ENCODE data around the gene SEC11C.

Gene SEC11C

GRCh38 chr18:59159265-59159664 is 19.6 kb downstream of the SEC11C start:
- no peak for DNase-seq
- no peaks in the 10 kb centered on the region for H3K4me1 ChIP-seq
- H3K27me3 ChIP-seq: no peaks in the 10 kb centered on the region
- intact Hi-C loops (cut with DNase I; ENCODE audit: low total_unique reads): no loop called here
- no peaks in the 10 kb centered on the region for H3K9me3 ChIP-seq
- peaks cover 15 to 40% (median 18%) of the 10 kb centered on the region in 3 donors for H3K36me3 ChIP-seq
- TF ChIP-seq CTCF (IDR thresholded peaks at IDR 0.05): no peak
- H3K4me3 ChIP-seq: no peak overlapping the region
- H3K27ac ChIP-seq: no peak overlapping the region

GRCh38 chr18:59159986-59160385 is 20.3 kb downstream of the SEC11C start:
- no peak for DNase-seq
- Histone ChIP-seq H3K4me3 (no peak overlapping the region), H3K36me3 (peaks cover 9 to 35% (median 18%) of the 10 kb centered on the region in 3 donors), H3K27ac (no peak overlapping the region), H3K27me3 (no peaks in the 10 kb centered on the region), H3K4me1 (no peaks in the 10 kb centered on the region), H3K9me3 (no peaks in the 10 kb centered on the region)
- no peak for TF ChIP-seq CTCF (IDR thresholded peaks at IDR 0.05)
- intact Hi-C loops (cut with DNase I; ENCODE audit: low total_unique reads): no loop called here

- Histone ChIP-seq H3K36me3 (no peaks in the 10 kb centered on the region), H3K4me1 (no peaks in the 10 kb centered on the region), H3K27ac (no peak overlapping the region), H3K9me3 (peaks cover 0 to 8% (median 0%) of the 10 kb centered on the region in 3 donors), H3K27me3 (no peaks in the 10 kb centered on the region), H3K4me3 (no peak overlapping the region)
- no peak for DNase-seq
- no peak for TF ChIP-seq CTCF (IDR thresholded peaks at IDR 0.05)
- intact Hi-C loops (cut with DNase I; ENCODE audit: low total_unique reads): no loop called here
These were observed 33.1 kb downstream of the SEC11C start for GRCh38 chr18:59172664-59173249.

- no peak for TF ChIP-seq CTCF (IDR thresholded peaks at IDR 0.05)
- no peak for DNase-seq
- H3K36me3 ChIP-seq: no peaks in the 10 kb centered on the region
- H3K27me3 ChIP-seq: peaks cover 0 to 3% of the 10 kb centered on the region in 2 donors
- H3K9me3 ChIP-seq: no peaks in the 10 kb centered on the region
- no peak overlapping the region for H3K27ac ChIP-seq
- H3K4me3 ChIP-seq: no peak overlapping the region
- intact Hi-C loops (cut with DNase I; ENCODE audit: low total_unique reads): no loop called here
- H3K4me1 ChIP-seq: no peaks in the 10 kb centered on the region
These were observed 37.8 kb downstream of the SEC11C start for GRCh38 chr18:59177485-59177884.

- H3K9me3 ChIP-seq: no peaks in the 10 kb centered on the region
- H3K4me1 ChIP-seq: no peaks in the 10 kb centered on the region
- intact Hi-C loops (cut with DNase I; ENCODE audit: low total_unique reads): no loop called here
- H3K27me3 ChIP-seq: peaks cover 0 to 3% of the 10 kb centered on the region in 2 donors
- TF ChIP-seq CTCF (IDR thresholded peaks at IDR 0.05): no peak
- DNase-seq: no peak
- H3K27ac ChIP-seq: no peak overlapping the region
- H3K36me3 ChIP-seq: no peaks in the 10 kb centered on the region
- no peak overlapping the region for H3K4me3 ChIP-seq
These were observed 40.6 kb downstream of the SEC11C start for GRCh38 chr18:59180150-59180845.

All from tibial artery (tissue), 4 donors.